Measurements from ENCODE around the gene OR9Q1. TPM values are rescaled to one million over a fixed set of nuclear protein-coding genes. Genes with fewer than 3 reads are reported as not detected.

OR9Q1 gene
- total RNA-seq = not detected

- no peak for DNase-seq
- Histone ChIP-seq H3K27ac (peak within 1 kb of the TSS in 3 of 4 donors; percentile 40 to 76 (median 66)), H3K4me1 (peaks cover 7 to 49% (median 29%) of the 10 kb centered on the region in 3 donors), H3K27me3 (no peaks in the 10 kb centered on the region), H3K9me3 (no peaks in the 10 kb centered on the region), H3K36me3 (no peaks in the 10 kb centered on the region), H3K4me3 (no peak within 1 kb of the TSS)
- TF ChIP-seq POLR2A (IDR thresholded peaks at IDR 0.05) (no peak), CTCF (IDR thresholded peaks at IDR 0.05) (no peak)
- WGBS, 2 donors = 78% methylated on average over 5 of the region's 5 CpGs
- intact Hi-C loops (cut with DNase I) = no loop called here
These were observed at the start of gene OR9Q1 for GRCh38 chr11:58023435-58023931. OR9Q1 (plus strand) TSS chr11:58023881; CDS start chr11:58179445, 155,564 bp downstream.

GRCh38 chr11:57974132-57974531 is 49.5 kb upstream of the OR9Q1 start:
- H3K27me3 ChIP-seq = no peaks in the 10 kb centered on the region
- no peak for TF ChIP-seq CTCF (IDR thresholded peaks at IDR 0.05)
- TF ChIP-seq POLR2A (IDR thresholded peaks at IDR 0.05) = no peak
- no peak overlapping the region for H3K27ac ChIP-seq
- H3K9me3 ChIP-seq = no peaks in the 10 kb centered on the region
- H3K4me3 ChIP-seq = no peak overlapping the region
- 58 to 69% methylated on average over 1 of the region's 1 CpG for WGBS, 2 donors
- H3K4me1 ChIP-seq = no peaks in the 10 kb centered on the region
- DNase-seq = no peak
- intact Hi-C loops (cut with DNase I) = no loop called here
- no peaks in the 10 kb centered on the region for H3K36me3 ChIP-seq

- intact Hi-C loops (cut with DNase I) = no loop called here
These were observed 48.7 kb upstream of the OR9Q1 start for GRCh38 chr11:57974848-57975601.

GRCh38 chr11:57977709-57978108 is 46.0 kb upstream of the OR9Q1 start:
- no peaks in the 10 kb centered on the region for H3K4me1 ChIP-seq
- intact Hi-C loops (cut with DNase I) = no loop called here
- no peaks in the 10 kb centered on the region for H3K9me3 ChIP-seq
- DNase-seq = no peak
- no peak overlapping the region for H3K4me3 ChIP-seq
- no peaks in the 10 kb centered on the region for H3K27me3 ChIP-seq
- TF ChIP-seq POLR2A (IDR thresholded peaks at IDR 0.05) (no peak), CTCF (IDR thresholded peaks at IDR 0.05) (no peak)
- no peak overlapping the region for H3K27ac ChIP-seq
- H3K36me3 ChIP-seq = no peaks in the 10 kb centered on the region
- WGBS, 2 donors = 0 to 43% methylated on average over 1 of the region's 2 CpGs

More at GRCh38 chr11:57974848-57975601, 48.7 kb upstream of the OR9Q1 start:
- 86 to 89% methylated on average over 11 to 14 of the region's 15 CpGs for WGBS, 2 donors
- Histone ChIP-seq H3K4me1 (no peaks in the 10 kb centered on the region), H3K27me3 (no peaks in the 10 kb centered on the region), H3K27ac (no peak overlapping the region), H3K4me3 (no peak overlapping the region), H3K36me3 (no peaks in the 10 kb centered on the region), H3K9me3 (no peaks in the 10 kb centered on the region)
- TF ChIP-seq CTCF (IDR thresholded peaks at IDR 0.05) = no peak
- no peak for TF ChIP-seq POLR2A (IDR thresholded peaks at IDR 0.05)
- no peak for DNase-seq

GRCh38 chr11:57978686-57979531 is 44.8 kb upstream of the OR9Q1 start:
- H3K36me3 ChIP-seq = no peaks in the 10 kb centered on the region
- 85 to 95% methylated on average over 3 of the region's 3 CpGs for WGBS, 2 donors
- DNase-seq = no peak
- no peaks in the 10 kb centered on the region for H3K4me1 ChIP-seq
- no peak overlapping the region for H3K27ac ChIP-seq
- no peak overlapping the region for H3K4me3 ChIP-seq
- no peaks in the 10 kb centered on the region for H3K9me3 ChIP-seq
- no peaks in the 10 kb centered on the region for H3K27me3 ChIP-seq
- TF ChIP-seq CTCF (IDR thresholded peaks at IDR 0.05) (no peak), POLR2A (IDR thresholded peaks at IDR 0.05) (no peak)
- intact Hi-C loops (cut with DNase I) = no loop called here

All from esophagus squamous epithelium (tissue), 5 donors.